Fibroblast of skin of left biceps (primary cell): Measurements from ENCODE around the gene ACOD1.
A peak's percentile ranks its signal among the peaks of the same experiment; 100 is the strongest.

Source experiments
- DNase-seq, 2 experiments: peaks; one replicate each; pipeline ENCODE4 v3.0.0-alpha.2; 2013; ENCODE audit warnings: low read depth in 2 of 2

Gene ACOD1

GRCh38 chr13:76991796-76992547, 43.7 kb downstream of the ACOD1 start, which contains the start of gene CLN5:
TSS of gene CLN5 (plus strand) at chr13:76992081. CDS start at chr13:76992099, 18 bp downstream.
- DNase-seq, result peak; percentile 70 to 73

- DNase-seq, result no peak
Measured at GRCh38 chr13:76992548-76993001, 44.3 kb downstream of the ACOD1 start.

- no peak for DNase-seq
Measured at GRCh38 chr13:76993021-76993420, 44.7 kb downstream of the ACOD1 start.

GRCh38 chr13:76993473-76993872, 45.2 kb downstream of the ACOD1 start:
- no peak for DNase-seq

GRCh38 chr13:76994281-76994680, 46.0 kb downstream of the ACOD1 start:
- DNase-seq, result no peak

- no peak for DNase-seq
Measured at GRCh38 chr13:77000475-77000874, 52.2 kb downstream of the ACOD1 start.

- no peak for DNase-seq
Measured at GRCh38 chr13:77001540-77001939, 53.2 kb downstream of the ACOD1 start.

- DNase-seq, result no peak
Measured at GRCh38 chr13:77001963-77002587, 53.8 kb downstream of the ACOD1 start.

GRCh38 chr13:77002590-77003190, 54.4 kb downstream of the ACOD1 start:
- no peak for DNase-seq
